Measurements from ENCODE around the gene COL4A2. TPM values are rescaled to one million over a fixed set of nuclear protein-coding genes. Genes with fewer than 3 reads are reported as not detected.

Gene COL4A2
- total RNA-seq, 1 donor from 2014 or later, result 120 TPM

- TF ChIP-seq CTCF (IDR thresholded peaks at IDR 0.05; ENCODE audit: unreplicated experiment), result no peak
- Mint-ChIP-seq H3K4me1 (ENCODE audit: low read depth) (no peaks in the 10 kb centered on the region), H3K27ac (no peak overlapping the region), H3K27me3 (no peaks in the 10 kb centered on the region), H3K4me3 (ENCODE audit: low read depth) (no peak overlapping the region), H3K9me3 (ENCODE audit: low read depth) (no peaks in the 10 kb centered on the region), H3K36me3 (ENCODE audit: insufficient read depth) (no peaks in the 10 kb centered on the region)
- DNase-seq (ENCODE audit: low spot score, unreplicated experiment), result no peak
Observed at GRCh38 chr13:110369400-110369799, 62.3 kb downstream of the COL4A2 start.

- H3K27ac Mint-ChIP-seq, result no peak overlapping the region
- H3K36me3 Mint-ChIP-seq (ENCODE audit: insufficient read depth), result no peaks in the 10 kb centered on the region
- no peak for DNase-seq (ENCODE audit: low spot score, unreplicated experiment)
- no peaks in the 10 kb centered on the region for H3K4me1 Mint-ChIP-seq (ENCODE audit: low read depth)
- no peaks in the 10 kb centered on the region for H3K9me3 Mint-ChIP-seq (ENCODE audit: low read depth)
- no peaks in the 10 kb centered on the region for H3K27me3 Mint-ChIP-seq
- H3K4me3 Mint-ChIP-seq (ENCODE audit: low read depth), result no peak overlapping the region
- TF ChIP-seq CTCF (IDR thresholded peaks at IDR 0.05; ENCODE audit: unreplicated experiment), result no peak
Observed at GRCh38 chr13:110371550-110372465, 64.7 kb downstream of the COL4A2 start.

GRCh38 chr13:110372676-110373075 lies 65.6 kb downstream of the COL4A2 start:
- no peak overlapping the region for H3K27ac Mint-ChIP-seq

GRCh38 chr13:110373617-110374016 lies 66.5 kb downstream of the COL4A2 start:
- Mint-ChIP-seq H3K9me3 (ENCODE audit: low read depth) (no peaks in the 10 kb centered on the region), H3K4me3 (ENCODE audit: low read depth) (no peak overlapping the region), H3K36me3 (ENCODE audit: insufficient read depth) (no peaks in the 10 kb centered on the region), H3K27me3 (no peaks in the 10 kb centered on the region), H3K4me1 (ENCODE audit: low read depth) (no peaks in the 10 kb centered on the region), H3K27ac (no peak overlapping the region)
- TF ChIP-seq CTCF (IDR thresholded peaks at IDR 0.05; ENCODE audit: unreplicated experiment), result no peak
- DNase-seq (ENCODE audit: low spot score, unreplicated experiment), result no peak

More at GRCh38 chr13:110372676-110373075, 65.6 kb downstream of the COL4A2 start:
- H3K36me3 Mint-ChIP-seq (ENCODE audit: insufficient read depth), result no peaks in the 10 kb centered on the region
- TF ChIP-seq CTCF (IDR thresholded peaks at IDR 0.05; ENCODE audit: unreplicated experiment), result no peak
- H3K4me1 Mint-ChIP-seq (ENCODE audit: low read depth), result no peaks in the 10 kb centered on the region
- no peaks in the 10 kb centered on the region for H3K9me3 Mint-ChIP-seq (ENCODE audit: low read depth)
- H3K27me3 Mint-ChIP-seq, result no peaks in the 10 kb centered on the region
- no peak overlapping the region for H3K4me3 Mint-ChIP-seq (ENCODE audit: low read depth)
- DNase-seq (ENCODE audit: low spot score, unreplicated experiment), result no peak

- H3K27ac Mint-ChIP-seq, result no peak overlapping the region
- TF ChIP-seq CTCF (IDR thresholded peaks at IDR 0.05; ENCODE audit: unreplicated experiment), result no peak
- H3K36me3 Mint-ChIP-seq (ENCODE audit: insufficient read depth), result no peaks in the 10 kb centered on the region
- no peak overlapping the region for H3K4me3 Mint-ChIP-seq (ENCODE audit: low read depth)
- no peaks in the 10 kb centered on the region for H3K9me3 Mint-ChIP-seq (ENCODE audit: low read depth)
- H3K4me1 Mint-ChIP-seq (ENCODE audit: low read depth), result peaks cover under 1% of the 10 kb centered on the region
- no peak for DNase-seq (ENCODE audit: low spot score, unreplicated experiment)
- no peaks in the 10 kb centered on the region for H3K27me3 Mint-ChIP-seq
Observed at GRCh38 chr13:110374431-110375370, 67.6 kb downstream of the COL4A2 start.
